ENCODE data around the gene IQGAP2. TPM values are rescaled to one million over a fixed set of nuclear protein-coding genes. Genes with fewer than 3 reads are reported as not detected.

The IQGAP2 gene
- total RNA-seq, 2 experiments from 2014 or later, result 50.0 to 51.6 TPM

DNA sequence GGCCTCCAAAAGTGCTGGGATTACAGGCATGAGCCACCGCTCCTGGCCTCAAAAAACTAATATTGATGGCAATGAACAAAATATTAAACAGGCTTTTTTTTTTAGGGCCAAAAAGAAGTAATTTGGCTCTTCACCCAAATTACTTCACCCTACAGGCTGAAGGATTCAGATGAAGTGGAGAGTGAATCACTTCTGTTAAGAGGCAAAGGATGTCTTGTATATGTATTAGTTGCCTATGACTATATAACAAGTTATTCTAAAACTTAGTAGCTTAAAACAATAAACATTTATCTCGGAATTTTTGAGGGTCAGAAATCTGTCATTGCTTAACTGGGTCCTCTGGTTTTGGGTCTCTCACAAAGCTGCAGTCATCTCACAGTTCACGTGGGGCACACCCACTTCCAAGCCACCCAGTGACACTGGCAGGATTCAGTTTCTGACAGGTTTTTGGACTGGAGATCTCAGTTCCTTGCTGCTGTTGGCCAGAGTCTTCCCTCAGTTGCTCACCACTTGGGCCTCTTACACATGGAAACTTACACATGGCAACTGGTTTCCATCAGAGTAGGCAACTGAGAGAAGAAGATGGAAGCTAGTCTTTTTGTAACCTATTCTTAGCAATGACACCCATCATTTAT lies 66.7 kb downstream of the IQGAP2 start:
- ChIA-PET POLR2A (no interaction called here), CTCF (interaction anchor here (0.8 kb wide), 1 partner anchor 67 kb away, joined by 3 read pairs; no protein-coding TSS in a partner anchor)

DNA sequence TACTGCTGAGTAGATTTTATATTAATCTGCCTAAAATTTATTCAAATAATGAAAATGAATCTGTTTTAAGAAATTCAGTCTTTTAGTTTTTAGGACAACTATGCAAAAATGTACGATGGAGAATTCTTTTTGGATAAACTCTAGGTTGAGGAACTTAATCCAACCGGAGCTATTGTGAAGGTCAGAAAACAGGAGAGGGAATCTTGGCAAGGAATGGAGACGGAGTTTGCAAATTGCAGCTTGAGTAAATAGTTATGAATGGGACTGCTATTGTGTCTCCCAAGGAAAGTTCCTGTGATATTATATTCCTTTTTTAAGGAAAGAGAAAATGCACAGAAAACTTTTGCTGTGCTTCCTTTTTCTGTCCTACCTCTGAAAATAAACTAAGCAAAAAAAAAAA lies 67.9 kb downstream of the IQGAP2 start:
- CTCF ChIA-PET, result interaction anchor here (0.7 kb wide), 2 partner anchors 73 to 107 kb away, joined by 3 to 5 read pairs; no protein-coding TSS in a partner anchor

DNA sequence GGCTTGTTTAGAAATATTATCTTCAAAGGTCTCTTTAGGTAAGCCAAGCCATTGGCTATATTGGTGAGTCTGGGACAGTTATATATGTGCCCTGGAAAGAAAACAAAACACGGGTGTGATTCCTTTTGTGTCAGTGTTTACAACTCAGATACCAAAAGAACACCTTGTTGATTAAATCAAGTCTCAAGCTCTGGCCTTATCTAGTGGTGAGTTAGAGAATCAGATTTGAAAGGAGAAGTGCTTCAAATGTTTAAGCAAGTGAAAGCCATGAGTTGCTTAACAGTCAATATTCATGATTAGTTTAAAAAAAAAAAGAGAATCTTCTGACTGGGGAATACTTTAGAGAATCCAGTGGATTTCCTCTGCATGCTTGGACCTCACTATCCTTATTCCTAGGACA lies 68.3 kb downstream of the IQGAP2 start:
- ChIA-PET CTCF (interaction anchor here (0.7 to 1.4 kb wide), 3 partner anchors 24 to 106 kb away, joined by 3 to 5 read pairs (median 4); no protein-coding TSS in a partner anchor), POLR2A (interaction anchor here (1.0 kb wide), 1 partner anchor 68 kb away, joined by 6 read pairs; no protein-coding TSS in a partner anchor)

More for the DNA sequence above, 67.9 kb downstream of the IQGAP2 start:
- POLR2A ChIA-PET, result no interaction called here

DNA sequence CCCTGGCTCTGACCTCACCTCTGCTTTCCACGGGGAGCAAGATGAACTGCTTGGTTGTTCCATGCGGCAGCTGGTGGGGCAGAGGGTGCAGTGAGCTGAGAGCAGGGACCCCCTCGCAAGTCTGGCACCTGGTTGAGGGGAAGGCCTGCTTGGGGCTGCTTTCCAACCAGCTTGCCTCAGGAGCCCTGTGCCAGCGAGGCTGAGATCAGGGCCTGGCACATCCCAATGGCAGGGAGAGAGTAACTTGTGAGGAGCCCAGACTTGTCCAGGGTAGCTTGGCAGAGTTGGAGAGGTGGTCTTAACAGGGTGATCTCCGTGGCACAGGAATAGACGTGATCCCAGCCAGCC lies 68.9 kb downstream of the IQGAP2 start:
- CTCF ChIA-PET, result interaction anchor here (0.6 to 1.4 kb wide), 2 partner anchors 24 to 134 kb away, joined by 3 to 4 read pairs; no protein-coding TSS in a partner anchor
- POLR2A ChIA-PET, result interaction anchor here (1.0 kb wide), 1 partner anchor 68 kb away, joined by 6 read pairs; no protein-coding TSS in a partner anchor

DNA sequence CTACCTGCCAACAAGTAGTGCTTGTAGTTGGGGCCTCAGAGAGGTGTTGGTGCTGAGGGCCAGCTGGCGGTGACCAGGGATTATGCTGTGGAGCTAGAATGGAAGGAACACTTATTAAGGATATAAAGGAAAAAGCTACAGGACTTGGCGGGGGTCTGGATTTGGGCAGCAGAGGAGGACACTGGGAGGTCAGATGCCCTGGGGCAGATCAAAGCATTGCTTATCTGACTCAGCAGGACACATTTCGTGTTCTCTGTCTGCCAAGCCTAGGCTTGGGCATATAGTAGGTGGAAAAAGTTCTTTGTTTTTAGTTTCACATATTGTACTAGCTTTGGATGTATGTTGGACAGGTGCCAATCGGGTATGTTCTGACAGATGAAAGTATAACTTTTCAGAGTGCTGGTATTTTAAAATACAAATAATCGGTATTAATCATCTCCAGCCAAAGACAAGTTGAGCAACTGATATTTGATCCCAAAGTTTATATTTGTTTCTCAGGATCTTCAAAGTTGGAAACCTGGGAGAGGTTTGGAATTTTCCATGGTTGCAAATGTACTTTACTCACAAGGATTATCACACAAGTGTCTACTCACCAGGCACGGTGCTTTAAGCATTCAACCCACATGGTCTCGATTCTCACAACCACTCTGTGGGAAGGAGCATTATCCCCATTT lies 69.4 kb downstream of the IQGAP2 start:
- CTCF ChIA-PET, result interaction anchor here (0.6 to 1.4 kb wide), 3 partner anchors 23 to 133 kb away, joined by 3 to 4 read pairs (median 3); no protein-coding TSS in a partner anchor
- POLR2A ChIA-PET, result interaction anchor here (1.0 kb wide), 1 partner anchor 69 kb away, joined by 6 read pairs; no protein-coding TSS in a partner anchor

DNA sequence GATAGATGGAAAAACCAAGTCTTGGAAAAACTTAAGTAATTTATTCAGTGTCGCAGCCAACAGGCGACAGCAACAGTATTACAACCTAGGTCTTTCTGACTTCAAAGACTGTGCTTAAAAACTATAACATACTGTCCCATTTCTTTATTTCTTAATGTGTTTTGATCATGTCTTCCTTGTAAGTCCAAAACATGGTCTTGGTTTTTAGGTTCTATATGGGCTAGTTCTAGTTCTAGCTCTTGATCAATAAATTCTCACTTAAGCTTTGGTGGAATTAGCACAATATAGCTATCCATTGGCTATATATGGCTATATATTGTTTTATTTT lies 69.9 kb downstream of the IQGAP2 start:
- CTCF ChIA-PET, result interaction anchor here (1.4 kb wide), 1 partner anchor 56 kb away, joined by 3 read pairs; no protein-coding TSS in a partner anchor
- POLR2A ChIA-PET, result interaction anchor here (0.7 kb wide), 1 partner anchor 70 kb away, joined by 3 read pairs; no protein-coding TSS in a partner anchor

DNA sequence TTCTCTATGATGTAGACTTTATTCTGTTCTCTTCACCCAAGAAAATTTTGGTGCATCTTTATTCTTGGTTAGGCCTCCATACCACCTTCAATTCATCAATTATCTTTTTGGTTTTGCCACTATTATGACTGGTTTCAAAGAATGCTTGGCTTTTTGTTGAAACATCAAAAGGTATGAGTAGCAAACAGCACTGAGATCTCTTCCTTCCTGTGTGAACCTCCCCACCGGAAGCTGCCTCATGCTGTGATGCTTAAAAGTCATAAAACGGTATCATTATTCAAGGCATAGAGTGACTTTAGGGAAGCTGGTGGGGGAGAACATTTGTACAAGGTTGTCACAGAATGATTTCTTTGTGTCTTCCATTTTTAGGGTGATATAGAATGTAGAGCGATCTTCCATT lies 70.6 kb downstream of the IQGAP2 start:
- ChIA-PET CTCF (interaction anchor here (1.0 to 1.5 kb wide), 3 partner anchors 10 to 70 kb away, joined by 3 to 7 read pairs (median 3); partner anchors contain the start of gene IQGAP2), POLR2A (interaction anchor here (0.7 to 0.9 kb wide), 3 partner anchors 55 to 74 kb away, joined by 3 read pairs; no protein-coding TSS in a partner anchor)

DNA sequence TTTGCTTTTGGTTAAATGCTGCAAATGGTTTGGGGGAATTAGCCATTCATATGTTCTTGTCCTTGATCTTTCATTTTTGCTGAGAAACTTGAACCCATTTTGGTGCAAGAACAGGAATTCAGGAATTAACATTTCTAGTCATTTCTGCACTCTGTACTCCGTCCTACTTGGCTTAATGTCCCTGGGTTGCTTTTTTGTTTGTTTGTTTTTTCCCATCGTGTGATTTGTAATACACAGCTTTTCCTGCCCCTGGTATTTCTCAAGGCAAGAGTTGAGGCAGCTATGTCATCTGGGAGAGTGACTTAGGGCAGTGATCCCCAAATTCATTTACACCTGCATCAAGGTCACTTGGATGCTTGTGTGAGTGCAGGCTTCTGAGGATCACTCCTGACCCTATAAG lies 71.3 kb downstream of the IQGAP2 start:
- POLR2A ChIA-PET, result interaction anchor here (0.7 to 0.9 kb wide), 2 partner anchors 55 to 73 kb away, joined by 3 read pairs; no protein-coding TSS in a partner anchor
- CTCF ChIA-PET, result interaction anchor here (1.0 to 1.5 kb wide), 2 partner anchors 9 to 71 kb away, joined by 3 to 7 read pairs; partner anchors contain the start of gene IQGAP2

DNA sequence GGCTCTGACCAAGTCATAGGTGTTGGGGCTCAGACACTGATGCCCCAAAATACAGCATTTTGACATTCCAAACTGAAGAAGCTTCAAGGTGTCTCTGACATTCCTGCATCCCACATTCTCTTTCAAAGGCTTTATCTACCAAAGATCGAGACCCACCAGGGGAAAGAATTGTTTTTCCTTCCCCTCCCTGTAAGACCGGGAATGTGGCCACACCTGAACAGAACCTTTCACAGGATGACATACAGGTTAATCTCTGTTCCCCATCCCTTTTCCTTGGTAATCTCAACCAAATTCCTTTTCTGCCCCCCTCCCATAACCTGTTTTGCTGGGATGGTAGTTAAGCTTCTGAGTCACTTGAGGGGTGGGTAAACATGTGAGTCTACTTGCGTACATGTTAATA lies 72.3 kb downstream of the IQGAP2 start:
- ChIA-PET POLR2A (no interaction called here), CTCF (interaction anchor here (1.0 kb wide), 1 partner anchor 68 kb away, joined by 3 read pairs; no protein-coding TSS in a partner anchor)

DNA sequence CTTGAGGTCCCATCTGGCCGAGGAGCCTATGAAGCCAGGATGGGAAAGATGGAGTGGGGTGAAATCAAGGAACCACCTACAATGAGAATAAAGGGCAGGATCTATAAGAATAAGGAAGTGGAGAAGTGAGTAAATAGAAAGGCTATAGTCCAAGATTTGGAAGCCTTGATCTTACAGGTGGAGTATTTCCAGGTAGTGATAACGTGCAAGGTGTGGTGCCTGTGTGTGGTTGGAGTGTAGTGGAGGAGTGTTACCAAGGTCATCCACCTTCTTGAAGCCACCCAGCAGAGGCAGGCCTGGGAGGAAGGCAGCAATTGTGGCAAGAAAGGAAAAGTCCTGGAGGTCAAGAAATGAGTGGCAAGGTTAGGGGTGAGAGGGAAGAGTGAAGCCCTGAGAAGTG lies 72.9 kb downstream of the IQGAP2 start:
- POLR2A ChIA-PET, result no interaction called here
- CTCF ChIA-PET, result interaction anchor here (1.0 to 1.3 kb wide), 2 partner anchors 69 to 219 kb away, joined by 3 read pairs; no protein-coding TSS in a partner anchor

DNA sequence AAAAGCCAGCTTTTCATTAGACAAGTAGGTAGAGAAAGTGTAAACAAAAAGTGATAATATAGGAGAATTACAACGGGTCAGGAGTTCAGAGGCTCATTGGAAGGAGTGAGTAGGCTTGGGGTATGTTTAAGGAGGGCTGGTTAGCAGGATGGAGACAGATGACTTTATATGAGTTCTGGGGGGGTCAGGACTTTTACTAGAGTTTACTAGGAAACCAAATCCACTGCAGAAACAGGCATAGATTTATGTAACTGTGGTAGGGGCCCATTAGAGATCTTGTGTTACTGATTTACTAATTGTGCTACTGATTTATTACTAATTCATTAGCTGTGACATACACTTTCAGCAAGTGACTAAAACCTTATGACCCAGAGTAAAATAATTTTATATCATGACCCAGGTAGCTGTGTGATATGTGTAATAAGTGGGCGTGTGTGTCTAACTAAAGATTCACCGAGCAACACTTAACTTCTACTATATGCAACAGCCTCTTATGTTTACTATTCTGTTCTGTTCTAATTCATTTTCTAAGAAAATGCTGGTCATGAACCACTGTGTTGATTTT lies 73.5 kb downstream of the IQGAP2 start:
- CTCF ChIA-PET, result interaction anchor here (1.0 to 1.3 kb wide), 2 partner anchors 69 to 220 kb away, joined by 3 read pairs; no protein-coding TSS in a partner anchor
- POLR2A ChIA-PET, result no interaction called here

DNA sequence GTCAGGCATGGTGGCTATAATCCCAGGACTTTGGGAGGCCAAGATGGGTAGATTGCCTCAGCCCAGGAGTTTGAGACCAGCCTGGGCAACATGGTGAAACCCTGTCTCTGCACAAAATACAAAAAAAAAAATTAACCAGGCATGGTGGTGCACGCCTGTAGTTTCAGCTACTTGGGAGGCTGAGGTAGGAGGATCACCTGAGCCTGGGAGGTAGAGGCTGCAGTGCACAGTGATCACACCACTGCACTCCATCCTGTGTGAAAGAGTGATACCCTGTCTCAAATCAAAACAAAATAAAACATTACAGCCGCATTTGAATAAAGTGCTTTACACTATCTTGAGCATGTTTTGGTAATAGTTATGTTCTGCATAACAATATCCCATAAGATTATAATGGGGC lies 74.0 kb downstream of the IQGAP2 start:
- ChIA-PET CTCF (interaction anchor here (1.3 kb wide), 1 partner anchor 220 kb away, joined by 3 read pairs; no protein-coding TSS in a partner anchor), POLR2A (no interaction called here)

DNA sequence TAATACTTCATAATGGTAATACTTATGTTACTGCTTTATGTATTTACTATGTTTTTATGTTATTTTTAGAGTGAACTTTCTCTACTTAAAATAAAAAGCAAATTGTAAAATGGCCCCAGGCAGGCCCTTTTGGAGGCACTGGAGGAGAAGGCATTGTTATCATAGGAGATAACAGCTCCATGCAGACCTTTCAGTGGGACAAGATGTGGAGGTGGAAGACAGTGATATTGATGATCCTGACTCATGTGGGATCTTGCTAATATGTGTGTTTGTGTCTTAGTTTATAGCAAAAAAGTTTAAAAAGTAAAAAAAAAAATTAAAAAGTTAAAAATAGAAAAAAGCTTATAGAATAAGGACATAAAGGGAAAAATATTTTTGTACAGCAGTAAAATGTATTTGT lies 74.5 kb downstream of the IQGAP2 start:
- ChIA-PET POLR2A (interaction anchor here (0.6 kb wide), 1 partner anchor 75 kb away, joined by 6 read pairs; no protein-coding TSS in a partner anchor), CTCF (interaction anchor here (0.6 to 1.0 kb wide), 2 partner anchors 12 to 25 kb away, joined by 3 read pairs; no protein-coding TSS in a partner anchor)

DNA sequence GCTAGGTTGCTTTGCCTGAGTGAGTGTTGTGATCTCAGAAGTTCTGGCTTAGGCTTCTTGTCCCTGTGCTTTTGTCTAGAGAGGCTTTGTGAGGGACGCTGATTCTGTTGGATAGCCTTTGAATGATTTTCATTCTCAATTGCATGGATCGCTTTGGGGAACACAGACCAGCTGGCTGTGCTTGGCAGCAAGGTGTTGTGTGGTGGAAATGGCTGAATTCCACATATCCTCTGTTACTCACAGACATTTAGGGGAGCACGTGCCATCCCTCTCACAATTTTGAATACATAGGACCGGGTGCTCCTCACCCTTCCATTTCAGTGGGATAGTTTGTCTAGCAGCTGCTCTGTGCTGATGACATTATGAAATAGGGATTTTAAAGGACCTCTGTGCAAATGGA lies 76.2 kb downstream of the IQGAP2 start:
- CTCF ChIA-PET, result no interaction called here
- POLR2A ChIA-PET, result no interaction called here

DNA sequence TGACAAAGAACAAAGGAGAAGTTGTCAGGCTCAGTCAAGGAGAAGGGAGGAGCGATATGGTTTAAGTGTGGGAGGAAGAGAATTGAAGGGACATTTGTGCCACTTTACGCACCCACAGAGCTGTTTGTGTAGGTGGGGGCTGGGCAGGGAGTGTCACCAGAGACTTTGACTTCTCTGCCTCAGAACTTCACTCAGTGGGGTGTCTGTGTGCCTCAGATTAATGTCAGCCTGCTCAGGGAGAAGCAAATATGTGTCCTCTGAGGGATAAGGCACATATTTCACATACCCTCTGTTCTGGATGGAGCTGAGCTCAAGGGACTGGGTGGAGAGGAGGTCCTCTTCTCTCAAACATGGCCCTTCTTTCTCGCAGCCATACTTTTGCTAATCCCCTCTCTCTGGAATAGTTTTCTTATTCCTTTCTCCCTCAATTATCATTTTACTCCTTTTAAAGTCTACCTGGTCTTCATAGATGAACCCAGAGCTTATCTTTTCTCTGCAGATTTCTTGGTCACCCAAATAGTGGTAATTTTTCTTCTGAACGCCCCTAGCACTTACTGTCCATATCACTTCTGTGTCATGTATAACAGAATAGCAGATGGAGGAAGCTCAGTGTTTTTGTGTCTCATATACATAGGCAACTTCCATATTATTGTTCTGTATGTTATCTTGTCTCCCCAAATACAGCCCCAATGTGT lies 77.0 kb downstream of the IQGAP2 start:
- POLR2A ChIA-PET, result no interaction called here
- CTCF ChIA-PET, result no interaction called here

DNA sequence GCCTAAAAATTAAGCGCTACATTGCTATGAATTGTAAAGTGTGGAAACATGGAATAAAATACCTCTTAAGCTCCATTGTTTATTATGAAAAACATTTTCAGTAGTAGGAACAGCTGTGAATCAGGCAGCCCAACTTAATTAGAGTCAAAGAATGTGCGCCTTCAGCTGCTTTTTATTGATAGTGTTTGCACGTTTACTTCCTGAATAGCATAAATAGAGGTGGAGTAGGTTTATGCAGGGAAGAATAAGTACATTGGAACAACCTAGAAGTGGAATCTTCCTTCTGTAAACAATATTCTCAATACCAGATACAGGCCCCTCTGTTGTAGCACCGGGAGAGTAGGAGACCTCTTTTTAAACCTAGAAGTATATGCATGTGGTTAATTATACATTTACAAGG lies 79.9 kb downstream of the IQGAP2 start:
- POLR2A ChIA-PET, result no interaction called here

DNA sequence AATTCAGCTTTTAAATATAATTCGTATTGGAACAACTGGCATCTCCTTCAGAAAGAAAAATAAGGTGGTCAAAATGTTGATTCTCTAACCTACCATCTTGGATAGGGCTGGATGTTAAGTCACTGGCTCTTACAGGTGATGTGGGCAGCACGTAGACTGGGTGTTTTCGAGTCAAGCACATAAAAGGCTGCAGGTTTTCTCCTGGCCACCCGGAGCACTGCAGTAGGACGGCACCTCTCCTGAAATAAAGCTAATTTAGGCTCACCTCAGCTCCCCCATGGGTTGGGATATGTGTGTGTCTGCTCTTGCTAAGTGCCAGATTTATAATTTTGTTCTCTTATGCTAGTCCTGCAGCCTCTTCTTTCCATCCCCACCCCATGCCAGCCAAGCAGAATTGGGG lies 80.3 kb downstream of the IQGAP2 start:
- ChIA-PET POLR2A (no interaction called here), CTCF (interaction anchor here (1.9 kb wide), 1 partner anchor 9 kb away, joined by 7 read pairs; no protein-coding TSS in a partner anchor)

More for the DNA sequence above, 79.9 kb downstream of the IQGAP2 start:
- CTCF ChIA-PET, result interaction anchor here (1.9 kb wide), 1 partner anchor 9 kb away, joined by 7 read pairs; no protein-coding TSS in a partner anchor

DNA sequence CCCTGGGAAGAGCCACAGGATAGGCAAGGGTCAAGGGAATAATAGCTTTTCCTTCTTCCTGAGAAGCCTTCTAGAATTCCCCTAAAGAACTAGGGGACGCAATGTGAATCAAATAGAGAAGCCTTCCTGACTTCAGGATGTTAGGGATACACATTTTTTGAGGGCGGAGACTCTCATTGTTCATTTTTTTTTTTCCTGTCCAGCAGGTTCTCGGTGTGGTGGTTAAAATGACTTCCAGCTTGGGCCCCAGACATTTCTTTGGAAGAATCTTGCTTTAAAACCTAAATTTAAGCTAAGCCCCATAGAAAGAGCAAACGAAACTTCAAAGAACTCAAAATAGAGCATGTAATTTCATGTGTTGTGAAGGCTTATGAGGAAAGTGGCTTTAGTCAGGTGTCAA lies 80.8 kb downstream of the IQGAP2 start:
- ChIA-PET CTCF (interaction anchor here (1.9 kb wide), 1 partner anchor 10 kb away, joined by 7 read pairs; no protein-coding TSS in a partner anchor), POLR2A (no interaction called here)

DNA sequence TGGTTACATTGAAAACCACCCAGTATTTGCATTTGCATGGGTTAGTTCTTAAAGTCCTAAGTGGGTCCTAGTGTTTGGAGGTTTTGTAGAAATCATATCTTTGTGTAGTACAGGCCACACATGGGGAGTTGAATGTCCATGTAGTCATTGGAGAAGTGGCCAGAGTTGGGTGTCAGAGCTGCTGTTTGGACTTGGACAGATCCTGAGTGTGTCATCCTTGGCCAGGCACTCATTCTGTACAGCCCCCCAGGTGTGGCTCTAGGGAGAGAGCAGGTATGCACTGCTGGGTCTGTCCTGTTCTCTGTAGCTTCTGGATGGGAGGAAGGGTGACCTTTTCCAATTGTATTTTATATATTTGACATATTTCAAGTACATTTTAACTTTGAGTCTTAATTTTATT lies 82.4 kb downstream of the IQGAP2 start:
- ChIA-PET CTCF (no interaction called here), POLR2A (no interaction called here)

Data from activated CD8-positive, alpha-beta memory T cell treated with anti-CD3 and anti-CD28 coated beads for 36 hours (primary cell).